Activated T-helper 9 cell treated with anti-CD3 and anti-CD28 coated beads, Interleukin-2, amount 50 U/mL, for 16 hours (primary cell): Measurements from ENCODE around the gene ALDH1L1.
"Not testable (repeated sequence)": the region's sequence is repeated elsewhere in the genome, so short reads cannot be mapped to it uniquely, and the experiment has no call there.

Source experiments
- DNase-seq: peaks from one replicate; pipeline ENCODE4 v3.0.0-alpha.2; 2020; ENCODE audit warnings: low read depth

ALDH1L1 gene

DNA sequence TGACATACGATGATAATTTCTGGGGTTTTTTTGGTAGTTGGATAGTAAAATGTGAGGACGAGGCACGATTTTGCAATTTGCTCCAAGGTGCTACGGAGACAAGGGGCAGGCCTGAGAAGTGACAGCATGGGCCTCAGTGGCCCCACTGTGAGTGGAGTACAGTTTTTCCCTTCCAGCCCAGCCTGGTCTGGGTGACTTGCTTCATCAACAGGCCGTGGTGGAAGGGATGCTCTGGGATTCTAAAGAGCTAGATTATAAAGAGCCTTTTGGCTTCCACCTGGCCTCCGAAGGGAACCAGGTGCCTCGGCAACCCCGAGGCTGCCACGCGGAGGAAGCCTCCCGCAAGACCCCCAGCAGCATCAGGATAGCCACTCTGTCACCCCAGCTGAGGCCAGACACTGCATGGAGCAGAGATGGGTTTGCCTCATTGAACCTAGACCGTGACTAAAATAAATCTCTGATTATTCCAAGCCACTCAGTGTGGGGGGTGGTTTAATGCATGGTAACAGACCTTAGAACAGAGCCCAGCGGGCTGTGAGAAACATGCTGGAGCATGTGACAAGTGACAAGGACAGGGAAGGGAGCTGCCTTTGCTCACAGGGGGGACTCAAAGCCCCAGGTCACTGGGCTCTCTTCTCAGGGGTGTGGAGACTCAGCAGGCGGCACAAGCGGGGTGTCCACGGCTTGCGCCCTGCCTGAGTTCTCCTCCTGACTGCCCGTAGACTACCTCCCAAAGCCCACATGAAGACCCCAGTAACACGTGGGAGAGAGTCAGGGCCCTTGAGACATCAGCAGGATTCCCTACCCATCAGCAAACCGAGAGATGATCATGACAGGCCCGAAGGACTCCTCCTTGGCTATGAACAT is 73.8 kb downstream of the ALDH1L1 start:
- DNase-seq: no peak

DNA sequence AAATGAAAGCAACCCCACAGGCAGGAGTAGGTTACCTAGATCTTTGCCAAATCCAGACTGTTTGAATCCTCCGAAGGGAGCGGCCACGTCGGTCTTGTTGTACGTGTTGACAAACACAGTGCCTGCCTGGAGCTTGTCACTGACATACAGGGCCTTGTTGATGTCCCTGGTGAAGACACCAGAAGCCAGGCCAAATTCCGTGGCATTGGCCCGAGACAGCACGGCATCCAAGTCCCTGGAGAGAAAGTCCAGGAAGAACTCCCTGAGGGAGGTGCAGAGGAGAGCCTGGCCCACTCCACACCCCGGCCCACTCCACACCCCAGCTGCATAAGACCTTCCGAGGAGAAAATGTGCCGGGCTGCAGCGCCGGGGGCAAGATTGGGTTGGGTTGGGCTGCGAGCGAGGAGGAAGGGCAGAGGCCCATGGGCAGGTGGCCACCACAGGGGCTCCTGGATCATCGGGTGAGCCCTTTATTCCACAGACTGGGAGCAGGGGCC is 74.6 kb downstream of the ALDH1L1 start:
- no peak for DNase-seq

DNA sequence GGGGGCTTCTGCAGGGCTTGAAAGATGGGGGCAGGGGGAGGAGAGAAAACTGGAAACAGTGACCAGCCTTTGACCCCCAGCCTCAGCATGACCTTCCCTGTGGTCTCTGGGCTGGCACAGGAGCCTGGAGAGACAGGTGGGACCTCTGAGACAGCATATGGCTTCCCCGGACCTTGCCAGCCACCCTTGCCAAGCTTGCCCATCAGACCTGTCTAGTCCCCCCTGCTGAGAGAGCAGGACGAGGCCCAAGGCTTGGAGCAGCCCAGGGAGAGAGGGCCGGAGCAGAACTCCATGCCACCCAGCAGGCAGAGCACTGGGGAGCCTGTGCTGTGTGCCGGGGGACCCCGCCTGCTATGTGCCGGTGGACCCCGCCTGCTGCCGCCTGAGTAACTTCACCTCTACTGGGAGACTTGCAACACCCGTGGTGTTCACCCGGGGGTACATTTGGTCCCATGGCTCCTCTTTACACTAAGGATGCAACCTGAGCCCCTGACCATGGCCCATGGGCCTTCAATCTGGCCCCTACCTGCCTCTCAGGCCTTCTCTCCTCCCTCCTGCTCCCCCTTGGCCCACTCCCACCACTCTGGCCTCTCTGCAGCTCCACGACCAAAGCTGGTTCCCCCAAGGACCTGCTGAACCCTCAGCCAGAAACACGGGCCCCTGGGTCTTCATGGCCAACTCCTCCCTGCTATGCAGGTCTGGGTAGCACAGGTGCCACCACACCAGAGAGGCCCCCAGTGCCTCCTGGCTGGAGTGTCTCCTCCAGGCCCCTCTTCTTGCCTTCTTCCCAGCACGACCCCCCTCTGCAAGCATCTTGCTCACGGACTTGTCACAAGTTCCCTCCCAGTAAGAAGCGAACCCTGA is 75.4 kb downstream of the ALDH1L1 start:
- no peak for DNase-seq

DNA sequence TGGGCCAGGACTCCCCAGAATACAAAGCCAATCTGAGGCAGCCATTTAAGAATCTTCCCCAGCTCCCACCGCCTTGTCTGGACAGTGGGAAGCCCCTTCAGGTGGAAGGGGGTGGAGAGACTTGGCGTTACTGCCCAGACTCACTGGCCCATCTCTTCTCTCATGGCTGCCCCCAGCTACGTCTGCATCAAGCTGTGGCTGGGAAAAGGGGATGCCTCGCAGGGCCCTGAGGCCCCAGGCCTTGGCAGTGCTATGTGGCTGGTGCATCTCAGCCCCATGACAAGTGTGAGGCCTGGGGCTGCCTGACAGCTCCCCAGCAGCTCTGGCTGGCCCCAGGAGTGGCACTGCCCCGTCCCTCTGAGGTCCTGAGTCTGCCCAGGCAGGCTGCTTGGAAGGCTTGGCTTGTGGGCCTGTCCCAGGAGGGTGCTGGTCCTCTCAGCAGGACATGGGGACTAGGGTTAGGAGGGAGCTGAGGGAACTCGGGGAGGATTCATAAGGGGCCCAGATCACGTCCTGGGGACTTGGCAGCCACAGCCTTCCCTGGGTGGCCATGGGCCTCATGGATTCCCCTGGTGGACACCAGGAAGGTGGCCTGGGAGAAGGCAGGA is 76.3 kb downstream of the ALDH1L1 start:
- DNase-seq: no peak

DNA sequence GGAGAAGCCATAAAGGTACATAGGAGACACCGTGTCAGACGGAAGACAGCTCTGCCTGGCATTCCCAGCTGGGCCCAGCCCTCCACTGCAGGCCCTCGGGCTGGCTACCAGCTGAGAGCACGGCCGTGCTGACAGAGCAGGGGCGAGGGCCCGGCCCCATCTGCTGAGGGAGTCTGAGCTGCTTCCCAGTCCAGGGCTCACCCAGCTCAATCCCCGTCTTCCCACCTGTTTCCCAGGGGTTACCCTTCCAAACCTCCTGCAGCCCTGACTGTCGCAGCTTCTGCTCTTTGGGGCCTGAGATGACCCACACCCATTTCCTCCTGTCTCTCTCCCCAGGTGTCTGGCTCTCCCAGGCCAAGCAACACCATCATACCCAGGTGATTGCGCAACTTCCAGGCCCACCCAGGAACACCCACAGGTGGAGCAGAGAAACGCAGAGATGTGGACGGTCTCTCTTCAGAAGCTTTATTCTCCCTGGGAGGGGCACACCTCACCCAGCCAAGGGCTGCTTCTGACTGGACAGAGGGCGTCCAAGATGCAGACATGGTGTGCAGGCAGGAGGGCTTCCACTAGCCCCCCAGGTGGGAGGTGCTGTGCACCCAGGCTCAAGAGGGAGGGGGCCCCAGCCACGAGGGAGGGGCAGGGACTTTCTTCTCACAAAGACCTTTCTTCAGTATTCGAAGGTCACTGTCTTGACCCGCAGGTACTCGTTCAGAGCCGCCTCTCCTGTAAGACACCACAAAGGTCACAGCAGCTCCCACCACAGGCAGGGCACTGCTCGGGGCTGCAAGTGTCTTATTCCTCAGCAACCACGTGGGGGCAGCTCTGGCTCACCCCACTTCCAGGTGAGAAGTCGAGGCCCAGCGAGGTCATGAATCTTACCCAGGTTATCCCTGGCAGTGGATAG is 77.0 kb downstream of the ALDH1L1 start:
- DNase-seq: no peak

DNA sequence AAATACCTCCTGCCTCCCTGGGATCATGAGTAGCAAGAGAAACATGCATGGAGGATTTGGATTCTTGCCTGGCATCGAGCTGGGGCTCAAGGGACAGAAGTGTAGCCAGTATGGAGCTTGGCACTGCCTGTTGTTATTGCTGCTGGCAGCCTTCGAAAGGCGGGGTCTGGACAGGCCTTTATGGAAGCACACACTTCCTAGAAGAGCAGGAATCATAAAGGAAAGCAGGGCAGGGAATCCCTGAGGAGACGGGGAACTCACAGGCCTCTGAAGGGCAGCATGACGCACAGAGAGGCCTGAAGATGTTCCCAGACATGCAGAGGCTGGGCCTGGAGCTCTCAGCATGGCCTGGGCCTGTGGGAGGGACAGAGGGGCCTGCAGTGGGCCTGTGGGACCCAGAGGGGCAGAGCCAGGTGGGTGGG is 77.8 kb downstream of the ALDH1L1 start:
- no peak for DNase-seq

DNA sequence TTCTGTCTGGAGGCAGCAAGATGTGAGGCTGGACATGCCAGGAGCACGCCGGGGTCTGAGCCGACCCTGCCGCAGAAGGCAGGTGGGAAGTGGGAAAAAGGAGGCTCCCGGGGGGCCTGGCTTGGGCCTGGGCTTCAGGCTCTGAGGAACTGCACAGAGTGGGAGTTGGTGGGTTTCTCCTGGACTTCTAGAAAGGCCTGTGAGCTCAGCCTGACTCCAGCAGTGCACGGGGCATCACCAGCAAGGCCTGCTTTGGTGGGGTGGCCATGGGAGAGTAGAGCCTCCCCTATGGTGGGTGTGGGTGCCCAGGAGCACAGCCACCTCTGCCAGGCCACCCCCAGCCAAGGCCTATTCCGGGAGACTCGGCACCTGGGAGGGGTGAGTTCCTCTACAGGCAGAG is 78.4 kb downstream of the ALDH1L1 start:
- DNase-seq: no peak

DNA sequence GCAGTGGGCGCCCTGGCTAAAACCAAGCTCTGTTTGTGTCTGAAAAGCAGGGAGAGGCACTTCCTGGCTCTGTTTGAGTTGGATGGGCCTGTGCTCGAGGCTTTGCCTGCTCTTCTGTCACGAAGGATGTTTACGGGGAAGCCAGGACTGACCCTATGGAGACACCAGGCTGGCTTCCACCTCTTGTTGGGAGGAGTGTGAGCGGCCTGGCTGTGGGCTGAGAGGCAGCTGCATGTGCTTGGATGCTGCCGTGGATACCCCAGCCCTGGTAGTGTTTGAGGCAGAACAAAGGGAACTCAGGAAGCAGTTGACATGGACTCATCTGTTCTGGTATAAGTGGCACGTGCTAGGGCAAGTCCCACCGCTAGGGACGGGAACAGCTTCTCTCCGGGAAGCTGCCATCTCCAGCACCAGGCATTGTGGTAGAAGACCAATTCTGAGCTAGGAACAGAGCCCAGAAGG is 78.8 kb downstream of the ALDH1L1 start:
- no peak for DNase-seq

DNA sequence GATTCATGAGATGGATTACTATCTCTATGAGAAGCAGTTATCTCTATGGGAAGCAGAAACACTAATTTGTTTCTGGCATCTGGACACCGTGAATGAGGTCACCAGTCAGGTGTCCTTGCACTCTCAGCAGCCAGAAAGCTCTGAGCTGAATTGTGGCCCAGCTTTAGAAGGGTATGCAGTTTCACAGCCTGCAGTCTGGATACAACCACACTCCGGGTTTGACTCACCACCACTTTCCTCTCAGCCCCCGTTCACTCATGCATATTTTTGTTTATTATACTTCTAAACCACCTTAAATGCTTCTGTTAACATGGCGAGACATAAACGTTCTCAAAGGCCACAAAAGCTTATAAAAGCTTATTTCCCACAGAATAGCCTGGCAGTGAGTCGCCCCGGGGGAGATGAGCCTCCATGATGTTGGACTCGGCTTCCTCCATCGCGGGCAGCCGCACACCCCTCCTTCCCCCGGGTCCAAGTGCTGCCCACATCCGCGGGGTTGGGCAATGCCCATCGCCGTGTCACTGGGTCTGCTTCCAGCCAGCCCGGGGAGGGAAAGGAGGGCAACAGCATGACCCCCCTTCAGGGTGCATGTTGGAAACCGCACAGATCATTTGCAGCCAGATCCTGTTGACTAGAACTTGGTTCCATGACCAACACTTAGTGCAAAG is 79.6 kb downstream of the ALDH1L1 start:
- DNase-seq: no peak

DNA sequence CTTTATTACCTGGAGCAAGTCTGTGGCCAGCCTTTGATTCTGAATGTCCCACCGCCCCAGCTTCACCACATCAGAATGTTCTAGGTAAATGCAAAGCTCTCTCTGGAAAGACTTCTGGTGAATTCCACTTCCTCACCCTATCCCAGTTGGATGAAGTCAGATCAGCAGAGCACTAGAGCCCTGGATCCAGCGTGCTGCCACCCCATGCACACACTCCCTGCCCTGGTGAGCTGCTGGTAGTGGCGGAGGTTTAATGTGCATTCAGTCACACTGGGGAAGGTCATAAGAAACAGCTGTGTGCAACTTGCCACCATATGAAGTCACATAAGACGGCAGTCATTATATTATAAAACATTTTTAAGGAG is 80.1 kb downstream of the ALDH1L1 start:
- no peak for DNase-seq

DNA sequence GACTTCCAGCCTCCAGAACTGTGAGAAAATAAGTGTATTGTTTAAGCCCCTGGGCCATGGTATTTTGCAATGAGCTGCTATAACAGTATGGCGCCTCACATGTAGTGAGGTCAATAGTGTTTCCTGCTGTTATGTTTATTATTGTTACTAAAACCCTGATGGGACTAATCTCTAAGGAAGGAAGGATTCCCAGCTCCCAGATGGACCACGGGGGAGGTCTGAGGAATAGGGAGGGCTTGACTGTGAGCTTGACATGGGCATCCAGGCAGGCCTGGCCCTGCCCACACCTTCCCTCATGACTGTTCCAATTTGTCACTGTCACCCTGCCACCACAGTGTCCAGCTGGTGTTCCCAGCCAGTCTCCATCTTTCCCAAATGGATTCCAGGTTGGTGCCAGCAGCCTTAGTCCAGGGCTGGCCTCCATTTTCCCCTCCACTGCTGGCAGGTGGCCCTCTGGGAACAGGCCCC is 82.0 kb downstream of the ALDH1L1 start:
- no peak for DNase-seq

DNA sequence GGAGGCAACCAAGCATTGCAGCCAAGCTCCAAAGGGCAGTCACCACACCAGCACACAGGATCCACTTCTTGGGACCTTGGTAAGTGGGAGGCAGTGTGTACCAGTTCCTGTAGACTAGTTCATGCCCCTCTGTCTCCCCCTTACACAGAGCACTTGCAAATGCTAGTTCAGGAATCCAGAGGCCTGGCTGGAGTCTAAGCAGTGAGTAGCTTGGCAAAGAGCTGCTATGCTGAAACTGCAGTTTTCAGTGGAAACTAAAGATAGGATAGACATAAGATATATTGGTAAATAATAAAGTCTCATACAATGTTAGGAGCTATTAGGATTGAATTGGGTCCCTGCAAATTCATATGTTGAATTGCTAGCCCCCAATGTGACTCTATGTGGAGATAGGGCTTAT is 82.6 kb downstream of the ALDH1L1 start:
- DNase-seq: no peak

DNA sequence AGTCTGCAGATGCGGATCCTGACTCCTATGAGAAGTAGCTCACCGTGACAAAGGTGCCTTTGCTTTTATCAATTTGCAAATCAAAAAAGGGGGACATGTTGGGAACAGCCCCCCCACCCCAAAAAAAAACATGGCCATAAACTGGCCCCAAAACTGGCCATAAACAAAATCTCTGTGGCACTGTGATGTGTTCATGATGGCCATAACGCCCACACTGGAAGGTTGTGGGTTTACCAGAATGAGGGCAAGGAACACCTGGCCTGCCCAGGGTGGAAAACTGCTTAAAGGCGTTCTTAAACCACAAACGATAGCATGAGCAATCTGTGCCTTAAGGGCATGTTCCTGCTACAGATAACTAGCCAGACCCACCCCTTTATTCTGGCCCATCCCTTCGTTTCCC is 84.1 kb downstream of the ALDH1L1 start:
- DNase-seq: not testable (repeated sequence)

DNA sequence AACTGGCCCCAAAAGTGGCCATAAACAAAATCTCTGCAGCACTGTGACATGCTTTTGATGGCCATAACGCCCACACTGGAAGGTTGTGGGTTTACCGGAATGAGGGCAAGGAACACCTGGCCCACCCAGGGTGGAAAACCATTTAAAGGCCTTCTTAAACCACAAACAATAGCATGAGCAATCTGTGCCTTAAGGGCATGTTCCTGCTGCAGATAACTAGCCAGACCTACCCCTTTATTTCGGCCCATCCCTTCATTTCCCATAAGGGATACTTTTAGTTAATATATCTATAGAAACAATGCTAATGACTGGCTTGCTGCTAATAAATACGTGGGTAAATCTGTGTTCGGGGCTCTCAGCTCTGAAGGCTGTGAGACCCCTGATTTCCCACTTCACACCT is 88.3 kb downstream of the ALDH1L1 start:
- not testable (repeated sequence) for DNase-seq

DNA sequence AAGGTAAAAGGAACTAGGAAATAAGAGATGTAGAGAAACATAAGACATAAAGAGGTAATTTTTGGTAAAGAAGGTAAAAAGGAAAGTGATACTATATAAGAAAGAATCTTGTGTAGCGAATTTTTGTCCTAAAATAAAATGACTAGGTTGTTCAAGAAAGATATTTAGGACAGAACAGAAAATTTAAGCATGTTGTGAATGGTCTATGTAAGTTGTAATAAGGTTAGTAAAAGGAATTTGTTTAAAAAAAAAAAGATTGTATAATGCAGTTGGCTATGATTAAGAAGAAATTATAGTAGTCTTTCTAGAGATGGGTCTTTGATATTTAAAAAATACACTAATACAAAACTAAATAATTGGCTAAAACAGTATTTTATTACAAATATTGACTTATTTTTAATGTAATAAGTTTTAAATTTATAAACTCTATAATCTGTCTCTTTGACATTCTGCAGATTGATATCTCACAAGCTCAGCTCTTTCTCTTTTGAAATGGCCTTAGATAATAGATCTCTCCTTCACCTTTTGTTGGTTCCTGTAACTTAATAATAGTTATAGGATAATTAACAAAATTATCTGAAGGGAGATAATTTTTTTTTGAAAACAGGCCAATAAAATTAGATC is 92.7 kb downstream of the ALDH1L1 start:
- DNase-seq: no peak

DNA sequence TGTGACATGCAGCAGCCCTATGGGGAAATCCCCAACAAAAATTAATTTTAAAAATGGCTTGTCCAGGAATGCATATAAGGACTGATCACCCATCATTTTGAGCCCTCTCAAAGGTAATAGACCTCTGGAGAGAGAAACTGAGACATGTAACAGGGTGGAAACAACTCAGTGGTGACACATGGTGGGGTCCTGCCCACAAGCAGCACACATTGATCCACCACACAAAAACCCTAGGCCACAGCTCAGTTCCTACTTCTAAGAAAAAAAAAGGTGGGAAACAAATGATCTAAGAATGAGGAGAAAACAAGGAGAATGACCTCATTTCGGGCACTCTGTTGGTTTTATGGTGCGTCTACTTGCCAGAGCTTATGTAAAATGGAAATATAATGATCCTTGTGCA is 94.5 kb downstream of the ALDH1L1 start:
- DNase-seq: no peak

DNA sequence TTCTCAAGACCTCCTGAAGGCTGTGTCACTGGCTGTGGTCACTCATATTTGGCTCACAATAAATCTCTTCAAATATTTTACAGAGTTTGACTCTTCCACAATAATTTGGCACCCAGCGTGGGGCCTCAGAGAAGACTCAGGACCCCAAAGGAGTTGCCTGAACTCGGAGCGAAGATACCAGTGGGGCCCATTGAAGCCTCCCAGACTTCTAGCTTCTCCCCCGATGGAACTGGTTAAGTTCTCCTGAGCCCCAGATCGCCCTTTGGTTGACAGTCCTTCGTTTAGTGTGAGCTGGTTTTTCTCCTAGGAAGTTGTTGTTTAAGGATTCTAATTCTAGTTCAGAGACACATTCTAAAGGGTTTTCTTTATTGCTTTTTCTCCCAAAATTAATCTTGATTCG is 95.1 kb downstream of the ALDH1L1 start:
- no peak for DNase-seq

DNA sequence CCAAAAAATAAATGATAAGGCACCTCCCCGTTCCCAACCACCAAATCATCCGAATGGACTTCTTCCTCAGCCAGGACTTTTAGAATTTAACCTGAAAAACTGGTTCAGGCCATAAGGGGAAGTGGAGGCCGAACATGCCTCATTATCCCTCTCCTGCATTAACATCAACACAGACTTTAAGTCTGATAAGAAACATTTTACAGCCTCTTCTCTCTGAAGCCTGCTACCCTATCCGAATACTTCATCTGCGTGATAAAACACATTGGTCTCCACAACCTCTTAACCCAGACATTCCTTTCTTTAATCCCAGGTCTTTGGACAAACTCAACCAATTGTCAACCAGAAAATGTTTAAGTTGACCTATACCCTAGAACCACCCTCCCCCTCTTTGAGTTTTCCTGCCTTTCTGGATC is 95.6 kb downstream of the ALDH1L1 start:
- DNase-seq: no peak

DNA sequence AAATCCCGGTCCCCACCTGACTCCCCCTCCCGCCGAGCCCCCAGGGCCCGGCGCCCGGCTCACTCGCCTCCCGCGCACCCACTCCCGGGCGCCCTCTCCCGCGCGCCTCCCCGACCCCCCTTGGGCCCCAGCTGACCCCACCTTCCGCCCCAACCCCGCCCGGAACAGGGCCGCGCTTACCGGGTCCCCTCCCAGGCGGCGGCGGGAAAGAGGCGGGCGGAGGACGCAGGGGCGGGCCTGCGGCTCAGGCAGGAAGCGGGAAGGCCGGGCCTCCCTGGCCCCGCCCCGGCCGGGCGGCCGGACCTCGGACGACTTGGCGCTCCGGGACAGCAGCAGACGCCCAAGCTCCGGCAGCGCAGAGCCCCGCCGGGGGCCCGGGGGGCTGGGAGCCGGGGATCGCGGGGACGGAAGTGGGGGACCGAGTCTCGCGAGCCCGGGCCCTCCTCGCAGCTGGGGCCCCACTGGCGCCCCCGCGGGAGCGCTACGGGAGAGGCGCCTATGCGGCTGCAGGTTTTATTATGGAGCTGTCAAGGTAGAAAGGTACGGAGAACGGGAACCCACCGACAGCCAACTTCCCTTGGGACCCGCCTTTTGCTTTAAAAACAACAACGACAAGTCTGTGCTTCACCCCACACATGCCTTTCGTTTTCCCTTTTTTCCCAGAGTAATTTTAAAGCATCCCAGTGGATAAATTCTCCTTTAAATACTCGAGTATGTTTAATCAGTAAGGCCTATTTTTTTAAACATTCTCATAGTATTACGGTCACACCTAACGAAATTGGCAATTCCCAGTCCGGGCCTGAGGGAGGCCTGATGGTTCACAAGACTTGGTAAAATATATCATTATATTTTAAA is 96.2 kb downstream of the ALDH1L1 start, which contains the start of gene SLC41A3:
Gene SLC41A3, minus strand, starts transcription at position 212 of the 855 bp plus-strand sequence. CDS start 15,905 bp downstream, outside the sequence.
- peak; percentile 78 for DNase-seq
